HEK293 (cell line): ENCODE data around the gene CCDC34.
"Not testable (repeated sequence)": the region's sequence is repeated elsewhere in the genome, so short reads cannot be mapped to it uniquely, and the experiment has no call there.

Source experiments
- CTCF ChIA-PET: fragments of 350-600 bp; formaldehyde crosslinking; extraction: SDS; loops from one replicate; lab custom pipeline; 2021; ENCODE audit warnings: antibody characterized with exemption; lab: Yijun Ruan, JAX
- POLR2A ChIA-PET: fragments of 300-600 bp; formaldehyde crosslinking; extraction: SDS; loops from one replicate; lab custom pipeline; 2020; ENCODE audit warnings: antibody characterized with exemption, inconsistent platforms; lab: Yijun Ruan, JAX
- H3K27ac ChIP-seq: fragments of 200-500 bp; sonication (Bioruptor generic); 2 replicates; pipeline ENCODE4 v1.5.1; 2014; ENCODE audit warnings: low read depth, low read length, control low read depth, inconsistent platforms; ENCODE audit errors: extremely low read depth
- H3K36me3 ChIP-seq, 2 experiments: fragments of 200-500 bp in 1 of 2; sonication (Bioruptor generic) in 1 of 2; 1 replicate in 1 of 2; 2 replicates in 1 of 2; pipeline ENCODE4 v1.5.1; 2014 to 2017; ENCODE audit warnings: inconsistent platforms in 2 of 2, low read length in 2 of 2; ENCODE audit not compliant: control insufficient read depth in 2 of 2, insufficient read depth in 1 of 2
- H3K4me1 ChIP-seq: fragments of 200-500 bp; sonication (Bioruptor generic); 2 replicates; pipeline ENCODE4 v1.5.1; 2014; ENCODE audit warnings: mild to moderate bottlenecking, low read length, inconsistent platforms; ENCODE audit not compliant: control insufficient read depth, insufficient read depth
- H3K4me3 ChIP-seq: 2 replicates; pipeline ENCODE4 v1.5.1; 2011; ENCODE audit warnings: low read depth, mild to moderate bottlenecking, control low read depth, low read length, moderate library complexity
- H3K9me3 ChIP-seq: fragments of 200-500 bp; sonication (Bioruptor generic); 2 replicates; pipeline ENCODE4 v1.5.1; 2014; ENCODE audit warnings: low read depth, low read length, inconsistent platforms; ENCODE audit not compliant: control insufficient read depth, insufficient read depth
- GFI1B ChIP-seq: fragments of 450-650 bp; formaldehyde crosslinking; IDR thresholded peaks from 2 replicates; pipeline ENCODE4 v1.5.1; 2016; ENCODE audit warnings: missing biosample characterization, missing genetic modification characterization
- HIC1 ChIP-seq: fragments of 450-650 bp; formaldehyde crosslinking; IDR thresholded peaks from 2 replicates; pipeline ENCODE4 v1.5.1; 2016; ENCODE audit warnings: missing biosample characterization, missing genetic modification characterization
- ZEB2 ChIP-seq: fragments of 450-650 bp; formaldehyde crosslinking; IDR thresholded peaks from 2 replicates; pipeline ENCODE4 v1.5.1; 2016; ENCODE audit warnings: missing biosample characterization, missing genetic modification characterization
- ZNF146 ChIP-seq: fragments of 450-650 bp; formaldehyde crosslinking; IDR thresholded peaks from 2 replicates; pipeline ENCODE4 v1.5.1; 2016; ENCODE audit warnings: missing biosample characterization, missing genetic modification characterization
- ZNF280C ChIP-seq: fragments of 450-650 bp; formaldehyde crosslinking; IDR thresholded peaks from 2 replicates; pipeline ENCODE4 v1.5.1; 2016; ENCODE audit warnings: missing biosample characterization, missing genetic modification characterization
- ZNF398 ChIP-seq: fragments of 450-650 bp; formaldehyde crosslinking; IDR thresholded peaks from 2 replicates; pipeline ENCODE4 v1.5.1; 2017; ENCODE audit warnings: missing biosample characterization, missing genetic modification characterization
- ZNF580 ChIP-seq: fragments of 450-650 bp; formaldehyde crosslinking; IDR thresholded peaks from 2 replicates; pipeline ENCODE4 v1.5.1; 2016; ENCODE audit warnings: missing biosample characterization, missing genetic modification characterization
- ZNF621 ChIP-seq: fragments of 450-650 bp; formaldehyde crosslinking; IDR thresholded peaks from 2 replicates; pipeline ENCODE4 v1.5.1; 2017; ENCODE audit warnings: missing biosample characterization, missing genetic modification characterization
- ZNF670 ChIP-seq: fragments of 450-650 bp; formaldehyde crosslinking; IDR thresholded peaks from 2 replicates; pipeline ENCODE4 v1.5.1; 2016; ENCODE audit warnings: missing biosample characterization, missing genetic modification characterization, low read depth
- ZNF704 ChIP-seq: fragments of 450-650 bp; formaldehyde crosslinking; IDR thresholded peaks from 2 replicates; pipeline ENCODE4 v1.5.1; 2016; ENCODE audit warnings: missing biosample characterization, missing genetic modification characterization
- ZSCAN23 ChIP-seq: fragments of 450-650 bp; formaldehyde crosslinking; IDR thresholded peaks from 2 replicates; pipeline ENCODE4 v1.5.1; 2016; ENCODE audit warnings: missing biosample characterization, missing genetic modification characterization
- ZSCAN4 ChIP-seq: fragments of 450-650 bp; formaldehyde crosslinking; IDR thresholded peaks from 2 replicates; pipeline ENCODE4 v1.5.1; 2017; ENCODE audit warnings: missing biosample characterization, missing genetic modification characterization

The CCDC34 gene

GRCh38 chr11:27328614-27329013 lies 34.4 kb downstream of the CCDC34 start (continued):
- no peak for TF ChIP-seq ZNF398 (tag by site-specific recombination)
- no peak for TF ChIP-seq ZSCAN23
- TF ChIP-seq ZNF704 = no peak
- no peak for TF ChIP-seq ZEB2 (tag by site-specific recombination)
- no peak for TF ChIP-seq GFI1B (tag by site-specific recombination)
- TF ChIP-seq ZNF670 (tag by site-specific recombination) = no peak
- no peak for TF ChIP-seq ZSCAN4 (tag by site-specific recombination)

- H3K27ac ChIP-seq, H3K4me3 ChIP-seq, CTCF ChIA-PET, POLR2A ChIA-PET, H3K36me3 ChIP-seq, H3K4me1 ChIP-seq, H3K9me3 ChIP-seq: not testable (repeated sequence)
- TF ChIP-seq ZNF580 (tag by site-specific recombination) = 0 out of 2 replicates have a peak, but pooled peaks have one; percentile 17
- TF ChIP-seq ZNF146 = peak; percentile 86
These were observed 36.0 kb downstream of the CCDC34 start for GRCh38 chr11:27327064-27327463.

- CTCF ChIA-PET, H3K27ac ChIP-seq, POLR2A ChIA-PET, H3K4me3 ChIP-seq, H3K4me1 ChIP-seq, H3K36me3 ChIP-seq, H3K9me3 ChIP-seq: not testable (repeated sequence)
These were observed 40.8 kb downstream of the CCDC34 start for GRCh38 chr11:27322196-27322595.

GRCh38 chr11:27321340-27321739 lies 41.7 kb downstream of the CCDC34 start:
- H3K4me1 ChIP-seq, POLR2A ChIA-PET, CTCF ChIA-PET, H3K4me3 ChIP-seq, H3K27ac ChIP-seq, H3K9me3 ChIP-seq, H3K36me3 ChIP-seq: not testable (repeated sequence)

GRCh38 chr11:27319072-27319471 lies 43.9 kb downstream of the CCDC34 start:
- TF ChIP-seq ZNF621 (tag by site-specific recombination) = no peak
- TF ChIP-seq HIC1 (tag by site-specific recombination) = no peak
- no peak for TF ChIP-seq ZSCAN23
- no peak for TF ChIP-seq ZNF280C (tag by site-specific recombination)
- TF ChIP-seq, all 188 proteins: peak for 0
- H3K4me3 ChIP-seq = no peak overlapping the region
- H3K4me1 ChIP-seq = no peaks in the 10 kb centered on the region
- no peak overlapping the region for H3K27ac ChIP-seq
- H3K36me3 ChIP-seq = no peaks in the 10 kb centered on the region
- no peaks in the 10 kb centered on the region for H3K9me3 ChIP-seq
- ChIA-PET POLR2A (no interaction called here), CTCF (interaction anchor here (0.9 kb wide), 1 partner anchor 108 kb away, joined by 5 read pairs; no protein-coding TSS in a partner anchor)
